Measurements from ENCODE around the gene GUCY1A2.

GRCh38 chr11:106875013-106875412 lies 143.3 kb downstream of the GUCY1A2 start:
- TF ChIP-seq POLR2A (IDR thresholded peaks at IDR 0.05; ENCODE audit: low read length): no peak
- no peak for TF ChIP-seq GATA1 (IDR thresholded peaks at IDR 0.05; ENCODE audit: low read depth, low read length)

Measured in erythroblast (primary cell).